HepG2 (cell line): ENCODE results near the gene MDP1. TPM values are rescaled to one million over a fixed set of nuclear protein-coding genes. Genes with fewer than 3 reads are reported as not detected.

Experiments
- EEA1 ChIP-seq: sonication (generic); formaldehyde crosslinking; IDR thresholded peaks from 2 replicates; pipeline ENCODE4 v1.5.1; 2020; ENCODE audit warnings: mild to moderate bottlenecking, missing genetic modification reagents, borderline replicate concordance
- FOXO1 ChIP-seq: sonication (generic); formaldehyde crosslinking; IDR thresholded peaks from 2 replicates; pipeline ENCODE4 v1.4.0; 2020; ENCODE audit warnings: missing genetic modification reagents
- HNRNPK ChIP-seq: fragments of 200-400 bp; formaldehyde crosslinking; IDR thresholded peaks from 2 replicates; pipeline ENCODE4 v1.6.1; 2018; ENCODE audit warnings: low read length, low read depth, moderate library complexity, mild to moderate bottlenecking; ENCODE audit not compliant: poor library complexity, severe bottlenecking
- NFKB2 ChIP-seq: sonication (generic); formaldehyde crosslinking; IDR thresholded peaks from 2 replicates; pipeline ENCODE4 v1.4.0; 2020; ENCODE audit warnings: missing genetic modification reagents, borderline replicate concordance
- REPIN1 ChIP-seq: sonication (generic); formaldehyde crosslinking; IDR thresholded peaks from 2 replicates; pipeline ENCODE4 v1.8.0; 2022; ENCODE audit warnings: missing genetic modification reagents, low read depth, mild to moderate bottlenecking, borderline replicate concordance
- ZBTB21 ChIP-seq: sonication (generic); formaldehyde crosslinking; IDR thresholded peaks from 2 replicates; pipeline ENCODE4 v1.4.0; 2020; ENCODE audit warnings: missing genetic modification reagents
- ZFP41 ChIP-seq: sonication (generic); formaldehyde crosslinking; IDR thresholded peaks from 2 replicates; pipeline ENCODE4 v1.4.0; 2020; ENCODE audit warnings: mild to moderate bottlenecking, missing genetic modification reagents, borderline replicate concordance
- ZFP62 ChIP-seq: sonication (generic); formaldehyde crosslinking; IDR thresholded peaks from 2 replicates; pipeline ENCODE4 v1.4.0; 2020; ENCODE audit warnings: missing genetic modification reagents
- ZNF30 ChIP-seq: sonication (generic); formaldehyde crosslinking; IDR thresholded peaks from 2 replicates; pipeline ENCODE4 v1.5.0; 2020; ENCODE audit warnings: mild to moderate bottlenecking, missing genetic modification reagents
- ZNF326 ChIP-seq: sonication (generic); formaldehyde crosslinking; IDR thresholded peaks from 2 replicates; pipeline ENCODE4 v1.4.0; 2020; ENCODE audit warnings: missing genetic modification reagents, borderline replicate concordance
- ZNF792 ChIP-seq: IDR thresholded peaks from 2 replicates; pipeline ENCODE4 v1.6.1; 2016
- polyA plus RNA-seq, 8 experiments: library from polyadenylated mRNA; depleted of rRNA in 3 of 8; stranded (reverse) in 7 of 8; unstranded in 1 of 8; fragments of >200 nt; fragmentation: Illumina TruSeq in 4 of 8; extraction: Trizol in 4 of 8; gene quantifications; 2 replicates each; pipeline versions ENCODE4 v1.2.1 to v1.2.3, GENCODE V29; 2011 to 2016; ENCODE audit warnings: low read depth in 4 of 8, missing spikeins in 1 of 8, mixed read lengths in 1 of 8; ENCODE audit not compliant: insufficient read depth in 1 of 8
- total RNA-seq, 5 experiments: library from RNA; depleted of rRNA; stranded (reverse); fragments of >200 nt; fragmentation: Illumina TruSeq; extraction: Trizol; gene quantifications; 2 replicates each; pipeline ENCODE4 v1.2.3, GENCODE V29; 2016; ENCODE audit warnings: low read depth in 1 of 5
- TF ChIP-seq, protein P1 (sequence below): conservative IDR thresholded peaks from 2 replicates; pipeline ENCODE4 v1.6.1; 2018; ENCODE audit warnings: missing genetic modification reagents
- TF ChIP-seq, protein P2 (sequence below): IDR thresholded peaks from 2 replicates; pipeline ENCODE4 v1.6.1; 2016
- TF ChIP-seq, protein P3 (sequence below): sonication (generic); formaldehyde crosslinking; IDR thresholded peaks from 2 replicates; pipeline ENCODE4 v1.5.0; 2020; ENCODE audit warnings: missing genetic modification reagents
- TF ChIP-seq, protein P4 (sequence below): sonication (generic); formaldehyde crosslinking; IDR thresholded peaks from 2 replicates; pipeline ENCODE4 v1.5.0; 2020; ENCODE audit warnings: missing genetic modification reagents, mild to moderate bottlenecking, borderline replicate concordance
- TF ChIP-seq, protein P5 (sequence below): sonication (generic); formaldehyde crosslinking; conservative IDR thresholded peaks from 2 replicates; pipeline ENCODE4 v1.8.0; 2022; ENCODE audit warnings: mild to moderate bottlenecking, moderate library complexity, missing genetic modification reagents
- TF ChIP-seq, protein P6 (sequence below): IDR thresholded peaks from 2 replicates; pipeline ENCODE4 v1.6.1; 2016; ENCODE audit warnings: low read depth
- TF ChIP-seq, protein P7 (sequence below): sonication (generic); formaldehyde crosslinking; IDR thresholded peaks from 2 replicates; pipeline ENCODE4 v1.8.0; 2022; ENCODE audit warnings: missing genetic modification reagents, mild to moderate bottlenecking, borderline replicate concordance

MDP1 gene
- total and polyA plus RNA-seq, 2 of the 13 experiments (the other 11 are each of a cell fraction or from before 2014, with no cell fraction given): 44.1 to 48.7 TPM

DNA sequence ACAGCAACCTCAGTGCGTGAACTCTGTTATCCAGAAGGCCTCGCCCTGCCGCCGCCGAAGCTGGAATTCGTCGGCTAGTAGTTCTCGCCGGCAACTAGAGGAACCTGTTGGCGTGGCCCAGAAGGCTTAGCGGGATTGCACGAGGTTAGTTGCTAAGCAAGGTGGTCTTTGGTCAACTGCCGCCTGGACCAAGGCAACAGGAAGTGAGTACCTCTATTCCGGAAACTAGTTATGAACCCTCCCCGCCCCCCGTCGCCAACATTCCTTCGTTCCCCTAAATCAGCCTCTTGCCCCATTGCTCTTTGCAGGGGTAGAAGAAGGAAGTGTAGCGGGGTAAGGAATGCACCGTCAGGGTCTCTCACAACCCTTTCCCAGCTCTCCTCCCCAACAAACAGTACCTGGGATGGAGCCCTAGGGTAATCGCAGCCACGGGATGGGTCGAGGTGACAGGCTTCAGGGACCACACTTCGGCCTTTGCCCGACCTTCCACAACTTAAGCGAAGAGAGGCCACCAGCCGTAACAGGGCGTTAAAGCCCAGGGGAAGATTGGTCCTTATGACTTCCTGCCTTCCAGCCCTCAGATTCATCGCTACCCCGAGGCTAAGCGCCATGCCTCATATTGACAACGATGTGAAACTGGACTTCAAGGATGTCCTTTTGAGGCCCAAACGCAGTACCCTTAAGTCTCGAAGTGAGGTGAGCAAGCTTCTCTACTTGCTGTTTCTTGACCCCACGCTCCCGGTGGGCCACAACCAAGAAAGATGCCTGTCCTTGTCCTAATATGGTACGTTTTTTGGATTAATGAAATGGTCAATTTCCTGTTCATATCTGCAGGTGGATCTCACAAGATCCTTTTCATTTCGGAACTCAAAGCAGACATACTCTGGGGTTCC lies 17.0 kb upstream of the MDP1 start, which contains the start of gene GMPR2 (continued):
- TF ChIP-seq ZNF326 (0 out of 2 replicates have a peak, but pooled peaks have one; percentile 62), REPIN1 (CRISPR knock-in tag) (peak; percentile 93), HNRNPK (no peak), EEA1 (peak; percentile 33; the same call in 1 of the 2 replicates), ZFP41 (CRISPR knock-in tag) (no peak), ZBTB21 (CRISPR knock-in tag) (no peak), ZFP62 (CRISPR knock-in tag) (no peak; the same call in 1 of the 2 replicates), ZNF30 (CRISPR knock-in tag) (peak; percentile 90; the same call in 1 of the 2 replicates), ZNF792 (CRISPR knock-in tag) (no peak; the same call in 1 of the 2 replicates), NFKB2 (peak; percentile 95), FOXO1 (CRISPR knock-in tag) (peak; percentile 87)
- TF ChIP-seq, protein P1, sequence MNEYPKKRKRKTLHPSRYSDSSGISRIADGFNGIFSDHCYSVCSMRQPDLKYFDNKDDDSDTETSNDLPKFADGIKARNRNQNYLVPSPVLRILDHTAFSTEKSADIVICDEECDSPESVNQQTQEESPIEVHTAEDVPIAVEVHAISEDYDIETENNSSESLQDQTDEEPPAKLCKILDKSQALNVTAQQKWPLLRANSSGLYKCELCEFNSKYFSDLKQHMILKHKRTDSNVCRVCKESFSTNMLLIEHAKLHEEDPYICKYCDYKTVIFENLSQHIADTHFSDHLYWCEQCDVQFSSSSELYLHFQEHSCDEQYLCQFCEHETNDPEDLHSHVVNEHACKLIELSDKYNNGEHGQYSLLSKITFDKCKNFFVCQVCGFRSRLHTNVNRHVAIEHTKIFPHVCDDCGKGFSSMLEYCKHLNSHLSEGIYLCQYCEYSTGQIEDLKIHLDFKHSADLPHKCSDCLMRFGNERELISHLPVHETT (CRISPR knock-in tag): no peak; the same call in none of the 2 replicates
- TF ChIP-seq, protein P2, sequence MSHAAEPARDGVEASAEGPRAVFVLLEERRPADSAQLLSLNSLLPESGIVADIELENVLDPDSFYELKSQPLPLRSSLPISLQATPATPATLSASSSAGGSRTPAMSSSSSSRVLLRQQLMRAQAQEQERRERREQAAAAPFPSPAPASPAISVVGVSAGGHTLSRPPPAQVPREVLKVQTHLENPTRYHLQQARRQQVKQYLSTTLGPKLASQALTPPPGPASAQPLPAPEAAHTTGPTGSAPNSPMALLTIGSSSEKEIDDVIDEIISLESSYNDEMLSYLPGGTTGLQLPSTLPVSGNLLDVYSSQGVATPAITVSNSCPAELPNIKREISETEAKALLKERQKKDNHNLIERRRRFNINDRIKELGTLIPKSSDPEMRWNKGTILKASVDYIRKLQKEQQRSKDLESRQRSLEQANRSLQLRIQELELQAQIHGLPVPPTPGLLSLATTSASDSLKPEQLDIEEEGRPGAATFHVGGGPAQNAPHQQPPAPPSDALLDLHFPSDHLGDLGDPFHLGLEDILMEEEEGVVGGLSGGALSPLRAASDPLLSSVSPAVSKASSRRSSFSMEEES (CRISPR knock-in tag): peak; percentile 72; the same call in 1 of the 2 replicates
- TF ChIP-seq, protein P3, sequence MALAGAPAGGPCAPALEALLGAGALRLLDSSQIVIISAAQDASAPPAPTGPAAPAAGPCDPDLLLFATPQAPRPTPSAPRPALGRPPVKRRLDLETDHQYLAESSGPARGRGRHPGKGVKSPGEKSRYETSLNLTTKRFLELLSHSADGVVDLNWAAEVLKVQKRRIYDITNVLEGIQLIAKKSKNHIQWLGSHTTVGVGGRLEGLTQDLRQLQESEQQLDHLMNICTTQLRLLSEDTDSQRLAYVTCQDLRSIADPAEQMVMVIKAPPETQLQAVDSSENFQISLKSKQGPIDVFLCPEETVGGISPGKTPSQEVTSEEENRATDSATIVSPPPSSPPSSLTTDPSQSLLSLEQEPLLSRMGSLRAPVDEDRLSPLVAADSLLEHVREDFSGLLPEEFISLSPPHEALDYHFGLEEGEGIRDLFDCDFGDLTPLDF (CRISPR knock-in tag): peak; percentile 89
- TF ChIP-seq, protein P4, sequence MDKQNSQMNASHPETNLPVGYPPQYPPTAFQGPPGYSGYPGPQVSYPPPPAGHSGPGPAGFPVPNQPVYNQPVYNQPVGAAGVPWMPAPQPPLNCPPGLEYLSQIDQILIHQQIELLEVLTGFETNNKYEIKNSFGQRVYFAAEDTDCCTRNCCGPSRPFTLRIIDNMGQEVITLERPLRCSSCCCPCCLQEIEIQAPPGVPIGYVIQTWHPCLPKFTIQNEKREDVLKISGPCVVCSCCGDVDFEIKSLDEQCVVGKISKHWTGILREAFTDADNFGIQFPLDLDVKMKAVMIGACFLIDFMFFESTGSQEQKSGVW (CRISPR knock-in tag): no peak; the same call in 1 of the 2 replicates
- TF ChIP-seq, protein P5, sequence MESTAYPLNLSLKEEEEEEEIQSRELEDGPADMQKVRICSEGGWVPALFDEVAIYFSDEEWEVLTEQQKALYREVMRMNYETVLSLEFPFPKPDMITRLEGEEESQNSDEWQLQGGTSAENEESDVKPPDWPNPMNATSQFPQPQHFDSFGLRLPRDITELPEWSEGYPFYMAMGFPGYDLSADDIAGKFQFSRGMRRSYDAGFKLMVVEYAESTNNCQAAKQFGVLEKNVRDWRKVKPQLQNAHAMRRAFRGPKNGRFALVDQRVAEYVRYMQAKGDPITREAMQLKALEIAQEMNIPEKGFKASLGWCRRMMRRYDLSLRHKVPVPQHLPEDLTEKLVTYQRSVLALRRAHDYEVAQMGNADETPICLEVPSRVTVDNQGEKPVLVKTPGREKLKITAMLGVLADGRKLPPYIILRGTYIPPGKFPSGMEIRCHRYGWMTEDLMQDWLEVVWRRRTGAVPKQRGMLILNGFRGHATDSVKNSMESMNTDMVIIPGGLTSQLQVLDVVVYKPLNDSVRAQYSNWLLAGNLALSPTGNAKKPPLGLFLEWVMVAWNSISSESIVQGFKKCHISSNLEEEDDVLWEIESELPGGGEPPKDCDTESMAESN (CRISPR knock-in tag): peak; percentile 86
- TF ChIP-seq, protein P6, sequence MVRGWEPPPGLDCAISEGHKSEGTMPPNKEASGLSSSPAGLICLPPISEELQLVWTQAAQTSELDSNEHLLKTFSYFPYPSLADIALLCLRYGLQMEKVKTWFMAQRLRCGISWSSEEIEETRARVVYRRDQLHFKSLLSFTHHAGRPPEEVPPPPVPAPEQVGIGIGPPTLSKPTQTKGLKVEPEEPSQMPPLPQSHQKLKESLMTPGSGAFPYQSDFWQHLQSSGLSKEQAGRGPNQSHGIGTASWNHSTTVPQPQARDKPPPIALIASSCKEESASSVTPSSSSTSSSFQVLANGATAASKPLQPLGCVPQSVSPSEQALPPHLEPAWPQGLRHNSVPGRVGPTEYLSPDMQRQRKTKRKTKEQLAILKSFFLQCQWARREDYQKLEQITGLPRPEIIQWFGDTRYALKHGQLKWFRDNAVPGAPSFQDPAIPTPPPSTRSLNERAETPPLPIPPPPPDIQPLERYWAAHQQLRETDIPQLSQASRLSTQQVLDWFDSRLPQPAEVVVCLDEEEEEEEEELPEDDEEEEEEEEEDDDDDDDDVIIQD: 0 out of 2 replicates have a peak, but pooled peaks have one; percentile 8
- TF ChIP-seq, protein P7, sequence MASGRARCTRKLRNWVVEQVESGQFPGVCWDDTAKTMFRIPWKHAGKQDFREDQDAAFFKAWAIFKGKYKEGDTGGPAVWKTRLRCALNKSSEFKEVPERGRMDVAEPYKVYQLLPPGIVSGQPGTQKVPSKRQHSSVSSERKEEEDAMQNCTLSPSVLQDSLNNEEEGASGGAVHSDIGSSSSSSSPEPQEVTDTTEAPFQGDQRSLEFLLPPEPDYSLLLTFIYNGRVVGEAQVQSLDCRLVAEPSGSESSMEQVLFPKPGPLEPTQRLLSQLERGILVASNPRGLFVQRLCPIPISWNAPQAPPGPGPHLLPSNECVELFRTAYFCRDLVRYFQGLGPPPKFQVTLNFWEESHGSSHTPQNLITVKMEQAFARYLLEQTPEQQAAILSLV (CRISPR knock-in tag): peak; percentile 75
